GM03348 (cell line): ENCODE results near the gene PNCK.
A peak's percentile ranks its signal among the peaks of the same experiment; 100 is the strongest.
"Not testable (repeated sequence)": the region's sequence is repeated elsewhere in the genome, so short reads cannot be mapped to it uniquely, and the experiment has no call there.

ENCODE experiments used
- DNase-seq: peaks from one replicate; pipeline ENCODE4 v3.0.0; 2012; ENCODE audit warnings: low spot score

Gene PNCK

DNA sequence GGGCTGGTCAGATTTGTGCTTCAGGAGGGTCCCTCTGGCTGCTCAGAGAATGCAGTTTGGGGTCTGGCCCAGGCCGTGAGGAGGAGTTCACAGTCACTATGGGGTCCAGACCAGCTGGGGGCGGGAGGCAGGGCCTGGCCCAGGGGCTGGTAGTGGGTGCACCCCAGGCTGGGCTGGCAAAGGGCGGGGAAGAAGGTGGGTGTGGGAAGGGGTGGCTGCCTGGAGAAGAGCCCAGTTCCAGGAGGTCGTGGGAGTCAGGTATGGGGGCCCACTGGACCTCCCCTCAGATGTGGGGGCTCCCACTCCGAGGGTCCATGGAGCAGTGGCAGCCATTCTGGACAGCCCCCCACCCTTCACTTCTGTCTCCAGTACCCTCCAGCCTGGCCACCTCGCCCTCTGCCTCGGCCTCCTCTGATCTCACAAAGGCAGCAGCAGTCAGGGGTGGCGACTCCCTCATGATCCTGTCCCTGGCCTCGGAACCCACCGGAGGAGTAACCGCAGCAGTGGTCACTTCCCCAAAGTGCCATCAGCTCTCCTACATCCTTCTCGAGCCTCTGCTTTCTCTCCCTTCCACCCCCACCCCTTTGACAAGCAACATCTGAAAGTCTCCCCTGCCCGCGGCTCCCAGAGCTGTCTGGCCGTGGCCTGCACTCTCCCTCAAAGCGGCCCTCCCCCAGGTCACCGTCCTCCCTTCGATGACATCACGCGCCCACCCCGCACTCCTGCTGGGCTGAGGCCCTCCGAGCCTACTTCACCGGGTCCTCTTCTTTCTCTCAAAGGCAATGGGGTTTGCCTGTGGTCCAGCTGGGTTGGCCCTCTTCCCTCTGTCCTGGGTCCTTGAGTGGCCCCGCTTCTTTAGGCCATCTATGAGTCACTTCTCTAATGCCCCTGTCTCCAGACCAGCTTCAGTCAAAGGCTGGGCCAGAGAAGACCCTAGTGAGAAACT is 12.4 kb upstream of the PNCK start:
- no peak for DNase-seq

DNA sequence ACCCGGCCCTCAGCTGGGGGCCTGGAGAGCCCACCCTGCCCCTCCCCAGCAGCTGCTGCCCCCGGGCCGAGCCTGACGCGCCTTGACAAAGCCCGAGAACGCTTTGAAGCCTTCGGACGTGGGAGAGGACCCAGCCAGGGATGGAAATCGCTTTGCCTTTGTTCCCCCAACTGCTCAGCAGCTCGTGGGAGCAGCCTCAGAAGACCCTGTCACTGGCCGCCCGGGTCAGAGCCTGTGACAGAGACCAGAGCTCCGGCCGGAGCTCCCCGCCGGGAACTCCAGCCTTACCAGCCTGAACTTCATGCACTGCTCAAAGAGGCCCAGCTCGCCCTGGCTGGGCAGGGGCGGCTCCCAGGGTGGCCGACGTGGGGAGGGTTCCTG is 11.5 kb upstream of the PNCK start:
- DNase-seq: no peak

DNA sequence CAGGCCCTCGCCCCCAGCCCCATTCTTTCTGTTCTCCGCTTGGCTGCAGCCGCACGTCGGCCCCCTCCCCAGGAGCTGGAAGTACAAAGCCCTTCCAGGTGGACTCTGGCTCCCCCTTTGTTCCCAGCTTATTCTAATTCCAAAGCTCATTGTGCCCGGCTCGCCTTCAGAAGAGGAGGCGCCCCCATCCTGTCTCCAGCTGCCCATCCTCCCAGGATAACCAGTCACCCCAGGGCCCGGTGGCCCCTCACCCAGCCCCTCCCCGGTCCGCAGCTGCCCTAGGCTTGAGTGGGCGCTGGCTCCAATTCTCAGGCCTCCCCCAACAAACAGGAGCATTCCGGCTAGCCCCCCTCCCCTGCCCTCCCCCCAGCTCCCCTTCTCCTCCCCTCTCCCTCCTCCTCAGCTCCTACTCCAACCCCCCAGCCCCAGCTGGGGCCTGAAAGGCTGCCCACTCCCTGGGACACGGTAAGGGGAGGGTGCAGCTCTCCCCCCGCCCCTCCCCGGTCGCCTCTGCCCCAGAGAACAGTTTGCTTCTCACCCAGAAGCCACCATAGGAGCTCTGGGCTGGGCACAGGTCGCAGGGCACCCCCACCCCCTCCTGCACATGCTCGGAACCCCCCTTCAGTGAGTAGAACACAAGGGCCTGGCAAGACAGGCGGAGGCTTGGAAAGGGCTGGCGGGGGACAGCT is 11.0 kb upstream of the PNCK start:
- DNase-seq: no peak

DNA sequence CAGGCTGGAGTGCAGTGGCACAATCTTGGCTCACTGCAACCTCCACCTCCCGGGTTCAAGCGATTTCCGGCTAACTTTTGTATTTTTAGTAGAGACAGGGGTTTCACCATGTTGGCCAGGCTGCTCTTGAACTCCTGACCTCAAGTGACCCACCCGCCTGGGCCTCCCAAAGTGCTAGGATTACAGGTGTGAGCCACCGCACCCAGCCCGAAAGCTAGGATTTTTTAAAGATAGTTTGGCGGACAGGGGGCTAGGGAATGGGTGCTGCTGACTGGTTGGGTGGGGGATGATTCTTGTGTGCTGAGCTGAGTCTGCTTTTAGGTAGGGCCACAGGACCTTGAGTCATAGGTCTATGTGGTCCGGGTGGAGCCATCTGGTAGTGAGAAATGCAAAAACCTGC is 9.9 kb upstream of the PNCK start:
- DNase-seq: not testable (repeated sequence)

DNA sequence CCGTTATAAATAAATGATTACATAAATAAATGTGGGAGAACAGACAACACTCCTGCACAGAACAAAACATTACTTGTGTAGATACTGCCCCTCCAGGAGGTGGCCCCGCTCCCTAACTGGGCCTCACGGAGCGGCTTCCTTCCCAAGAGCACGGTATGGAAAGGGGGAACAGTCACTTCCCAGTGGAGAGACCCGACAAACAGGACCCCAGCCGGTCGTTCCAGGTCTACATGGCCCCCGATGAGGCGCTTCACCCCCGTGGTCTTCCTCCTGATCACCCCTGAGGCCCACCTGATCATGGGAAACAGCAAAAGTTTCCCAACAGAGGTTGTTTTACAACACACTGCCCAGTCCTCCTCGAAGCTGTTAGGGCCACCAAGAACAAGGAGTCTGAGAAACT is 7.6 kb upstream of the PNCK start:
- no peak for DNase-seq

DNA sequence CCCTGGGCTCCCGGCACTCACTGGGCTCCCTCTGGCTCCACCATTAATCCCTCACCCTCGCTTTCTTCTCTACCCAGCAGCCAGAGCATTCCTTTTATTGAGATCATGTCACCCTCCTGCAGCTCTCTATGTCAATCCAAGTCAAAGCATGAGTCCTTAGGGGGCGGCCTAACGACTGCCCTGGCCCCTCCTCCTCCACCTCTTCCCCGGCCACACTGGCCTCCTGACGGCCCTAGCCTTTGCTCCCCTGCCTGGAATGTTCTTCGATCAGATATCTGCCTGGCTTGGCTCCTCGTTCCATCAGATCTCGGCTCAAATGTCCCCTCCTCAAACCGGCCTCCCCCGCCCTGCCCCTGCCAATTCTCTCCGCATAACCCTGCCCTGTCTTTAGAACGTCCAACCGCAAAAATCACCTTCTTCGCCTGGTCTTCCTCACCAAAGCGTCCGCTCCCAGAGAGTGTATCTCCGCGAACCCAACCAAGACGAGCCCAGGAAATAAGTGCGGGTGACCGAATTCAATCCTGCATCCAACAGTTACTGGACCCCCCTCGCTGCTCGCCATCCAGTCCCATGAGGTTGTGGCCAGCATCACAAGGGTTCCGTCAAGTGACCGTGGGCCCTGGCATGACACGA is 722 bp upstream of the PNCK start:
- DNase-seq: no peak

DNA sequence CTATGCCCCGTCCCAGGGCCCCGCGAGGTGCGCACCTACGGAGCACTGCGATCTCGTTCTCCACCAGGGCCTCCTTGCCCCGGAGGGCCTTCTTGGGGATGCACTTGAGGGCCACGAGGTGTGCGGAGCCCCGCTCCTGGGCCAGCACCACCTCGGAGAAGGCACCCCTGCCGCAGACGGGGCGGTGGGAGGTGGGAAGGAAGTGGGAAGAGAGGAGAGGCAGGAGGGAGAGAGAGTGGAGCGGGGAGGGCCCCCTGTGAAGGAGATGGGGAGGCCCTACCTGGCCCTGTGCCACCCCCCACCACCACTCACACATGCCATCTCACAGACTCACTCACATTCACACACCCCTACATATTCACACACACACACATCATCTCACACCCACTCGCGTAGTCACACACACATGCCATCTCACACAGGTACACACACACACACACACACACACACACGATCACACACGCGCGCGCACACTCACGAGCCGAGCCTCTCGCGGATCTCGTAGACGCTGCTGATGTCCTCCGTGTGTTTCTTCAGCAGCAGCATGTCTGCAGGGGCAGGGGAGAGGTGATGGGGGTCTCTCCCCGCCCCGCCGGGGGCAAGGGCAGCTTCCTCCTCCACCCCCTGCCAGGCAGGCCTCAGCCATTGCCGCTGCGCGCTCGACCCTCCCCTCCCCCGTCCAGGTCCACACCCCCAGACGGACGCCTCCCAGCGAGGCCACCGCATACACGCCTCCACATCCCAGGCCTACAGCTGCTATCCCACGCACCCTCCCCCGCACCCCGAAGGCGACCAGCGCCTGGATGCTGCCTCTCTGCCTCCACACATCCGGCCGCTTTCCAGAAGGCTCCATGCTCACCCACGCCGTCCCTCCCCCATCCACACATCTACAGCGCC is 834 bp downstream of the PNCK start:
- no peak for DNase-seq

DNA sequence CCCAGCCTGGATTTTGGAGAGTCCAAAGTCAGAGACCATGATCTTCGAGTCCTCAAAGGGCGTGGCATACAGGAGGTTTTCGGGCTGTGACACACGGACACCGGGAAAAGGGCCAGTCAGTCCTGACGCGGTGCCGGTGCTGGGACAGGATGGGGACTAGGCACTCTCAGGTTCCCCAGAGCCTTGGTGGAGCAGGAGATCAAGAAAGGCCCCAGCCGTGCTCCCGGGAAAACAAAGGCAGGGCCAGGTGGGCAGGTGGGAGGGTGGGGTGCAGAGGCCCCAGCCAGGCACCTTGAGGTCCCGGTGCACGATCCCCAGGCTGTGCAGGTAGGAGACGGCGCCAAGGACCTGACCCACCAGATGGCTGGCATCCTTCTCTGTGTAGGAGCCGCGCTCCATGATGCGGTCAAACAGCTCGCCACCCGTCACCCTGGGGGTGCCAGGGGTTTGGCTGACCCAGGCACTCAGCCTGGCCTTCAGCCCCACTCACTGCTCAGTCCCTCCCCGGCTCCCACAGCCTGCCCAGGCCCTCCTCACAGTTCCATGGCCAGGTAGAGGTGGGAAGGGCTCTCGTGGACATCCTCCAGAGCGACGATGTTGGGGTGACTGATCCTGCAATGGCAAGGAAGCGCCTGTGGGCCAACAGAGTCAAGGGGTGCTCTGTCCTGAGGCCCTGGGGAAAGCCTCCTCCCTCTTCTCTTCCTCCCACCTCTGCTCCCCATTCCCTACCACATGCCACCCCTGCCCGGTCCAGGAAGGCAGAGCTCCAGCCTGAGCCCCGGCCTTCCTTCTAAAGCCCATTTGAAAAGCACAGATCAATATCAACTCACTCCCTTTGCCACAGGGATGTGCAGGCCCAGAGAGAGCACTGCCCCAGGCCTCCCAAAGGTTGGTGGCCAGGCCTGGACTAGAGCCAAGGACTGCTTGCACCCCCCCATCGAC is 1.8 kb downstream of the PNCK start:
- no peak for DNase-seq

DNA sequence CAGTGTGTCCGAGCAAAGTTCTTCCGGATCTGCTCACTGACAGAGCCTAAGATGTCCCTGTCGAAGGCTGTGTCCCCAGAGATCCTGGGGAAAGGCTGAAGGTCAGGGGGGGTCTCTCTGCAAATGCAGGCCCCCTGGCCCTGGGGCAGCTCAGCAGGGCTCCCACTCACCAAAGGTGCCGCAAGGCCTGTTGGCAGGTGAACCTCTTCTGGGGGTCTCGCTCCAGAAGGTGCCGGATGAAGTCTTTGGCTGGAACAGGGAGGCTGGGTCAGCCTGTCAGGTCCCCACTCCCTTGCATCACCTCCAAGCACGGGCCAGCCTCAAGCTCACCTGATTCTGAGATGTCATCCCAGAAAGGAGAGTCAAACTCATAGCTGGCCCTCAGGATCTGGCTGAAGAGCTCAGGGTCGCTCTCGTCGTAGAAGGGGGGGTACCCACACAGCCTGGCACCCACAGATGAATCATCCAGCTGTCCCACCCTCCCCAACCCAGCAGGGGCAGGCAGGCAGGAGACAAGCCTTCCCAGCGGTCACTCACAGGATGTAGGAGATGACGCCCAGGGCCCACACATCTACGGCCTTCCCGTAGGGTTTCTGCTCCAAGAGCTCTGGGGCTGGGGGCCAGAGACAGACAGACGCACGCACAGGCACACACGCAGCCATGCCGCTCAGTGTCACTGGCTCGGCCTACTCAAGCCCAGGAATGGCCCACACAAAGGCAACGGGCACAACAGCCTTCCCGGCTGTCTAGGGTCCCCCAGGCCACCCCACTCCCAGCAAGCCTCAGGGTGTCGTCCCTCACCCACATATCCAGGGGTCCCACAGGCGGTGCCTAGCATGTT is 2.6 kb downstream of the PNCK start:
- no peak for DNase-seq

DNA sequence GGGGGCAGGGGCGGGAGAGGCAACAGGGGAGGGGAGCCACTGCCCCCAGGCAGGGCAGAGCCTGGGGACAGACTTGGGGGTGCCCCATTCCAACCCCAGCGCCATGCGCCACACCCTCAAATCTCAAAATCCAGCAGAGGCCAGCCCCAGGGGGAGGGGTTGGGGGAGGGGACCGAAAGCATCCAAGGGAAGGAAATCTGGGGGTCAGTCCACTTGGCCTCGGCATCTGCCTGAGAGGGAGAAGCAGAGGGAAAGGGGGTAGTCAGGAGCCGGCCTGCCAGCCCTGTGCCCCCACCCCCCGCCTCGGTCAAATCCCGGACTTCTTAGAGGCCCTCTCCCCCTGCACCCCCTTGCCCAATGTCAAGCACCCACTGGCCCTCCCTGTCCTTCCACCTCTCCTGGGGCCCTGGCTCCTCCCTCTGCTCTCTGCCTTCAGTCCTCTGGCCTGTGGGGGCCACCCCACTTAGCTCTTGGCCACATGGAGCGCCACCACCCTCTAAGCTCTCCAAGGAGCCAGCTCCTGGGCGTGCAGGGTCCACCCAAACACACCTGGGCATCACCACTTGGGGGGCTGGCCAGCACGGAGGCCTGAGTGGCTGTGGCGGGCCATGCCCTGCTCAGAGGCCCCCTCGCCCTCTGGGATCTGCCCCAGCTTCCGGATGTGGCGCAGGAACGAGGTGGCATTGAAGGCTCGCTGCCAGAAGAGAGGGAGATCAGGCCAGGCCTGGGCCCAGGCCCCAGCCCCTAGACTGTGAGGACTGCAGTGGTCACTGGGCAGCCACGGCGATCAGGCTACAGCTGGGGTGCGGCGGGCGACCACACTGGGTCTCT is 3.5 kb downstream of the PNCK start:
- no peak for DNase-seq

DNA sequence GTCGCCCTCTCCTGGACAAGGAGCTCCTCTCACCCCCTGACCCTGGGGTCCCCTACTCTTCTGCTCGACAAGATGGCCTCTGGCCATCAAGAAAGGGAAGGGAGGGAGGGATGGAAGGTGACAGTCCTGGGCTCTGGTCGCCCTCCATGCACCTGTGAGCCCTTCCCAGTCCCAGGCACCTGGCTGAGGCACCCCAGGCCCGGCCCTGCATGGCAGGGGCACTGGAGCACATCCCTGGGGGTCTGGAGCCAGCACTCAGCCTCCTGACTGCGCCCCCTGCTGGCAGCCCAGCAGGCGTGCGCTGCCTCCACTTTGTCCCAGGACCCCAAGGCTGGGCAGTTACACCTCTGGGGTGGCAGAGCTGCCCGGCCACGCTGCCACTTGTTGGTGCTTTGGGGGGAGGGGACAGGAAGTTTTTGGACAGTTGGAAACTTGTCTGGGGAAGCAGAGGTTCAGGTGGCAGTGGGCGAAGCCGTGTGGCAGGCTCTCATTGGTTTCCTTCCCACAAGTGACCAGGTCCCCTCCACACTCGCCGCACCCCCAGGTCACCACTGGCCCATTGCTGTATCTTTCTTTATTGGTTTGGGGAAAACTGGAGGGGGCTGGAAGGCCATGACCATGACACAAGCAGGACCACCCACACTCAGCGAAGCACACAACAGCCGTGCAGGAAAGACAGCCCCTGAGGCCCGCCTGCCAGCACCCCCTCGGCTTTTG is 4.3 kb downstream of the PNCK start:
- DNase-seq: peak; percentile 66

DNA sequence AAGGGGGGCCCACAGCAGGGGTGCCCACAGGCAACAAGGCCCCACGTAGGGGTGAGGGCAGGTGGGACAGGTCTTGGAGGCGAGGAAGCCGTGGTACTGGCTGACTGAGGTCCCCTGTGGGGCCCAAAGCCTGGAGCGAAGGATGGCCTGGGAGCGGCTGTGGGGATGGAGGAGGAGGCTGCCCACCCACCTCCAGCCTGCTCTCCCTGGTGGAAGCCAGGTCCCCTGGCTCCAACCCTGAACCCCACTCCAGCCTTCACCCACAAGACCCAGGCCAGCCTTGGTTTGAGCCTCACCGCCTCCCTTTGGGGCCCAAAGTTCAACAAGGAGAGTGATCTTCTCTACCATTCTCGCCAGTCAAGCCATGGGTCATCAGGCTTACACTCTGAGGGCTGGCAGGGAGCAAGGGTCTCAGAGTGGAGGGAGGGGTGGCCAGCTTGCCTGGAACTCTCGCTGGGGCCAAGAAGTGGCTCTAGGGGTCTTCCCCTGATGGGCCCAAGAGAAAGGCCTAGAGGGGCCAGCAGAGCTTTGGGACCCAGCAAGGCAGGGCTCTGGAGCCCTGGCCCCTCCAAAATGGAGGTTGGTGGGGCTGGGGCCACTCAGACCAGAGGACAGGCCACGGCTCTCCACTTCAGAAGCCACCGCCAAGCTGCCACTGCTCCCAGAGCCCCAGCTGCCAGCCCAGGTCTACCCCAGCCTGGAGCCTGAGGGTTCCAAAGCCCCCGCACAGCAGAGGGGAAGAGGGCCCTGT is 5.0 kb downstream of the PNCK start:
- no peak for DNase-seq

DNA sequence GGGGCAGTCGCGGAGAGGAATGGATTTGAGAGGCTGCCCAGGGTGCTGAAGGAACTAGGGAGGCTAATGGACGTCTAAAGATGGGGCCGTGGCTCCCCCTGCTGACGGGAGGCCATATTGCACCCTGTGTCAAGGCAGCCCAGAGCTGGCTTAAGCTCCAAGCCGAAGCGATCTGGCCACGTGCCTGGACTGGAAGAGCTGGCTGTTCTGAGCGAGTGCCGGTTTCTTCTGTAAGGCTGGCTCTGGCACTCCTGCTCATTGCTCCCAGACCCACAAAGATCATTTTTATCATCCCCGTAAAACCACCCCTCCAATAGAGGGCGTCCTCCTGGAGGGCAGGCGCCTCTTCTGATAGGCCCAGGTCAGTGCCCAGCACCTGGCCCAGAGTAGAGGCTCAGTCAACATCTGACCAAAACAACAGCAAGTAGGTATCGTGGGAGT is 5.6 kb downstream of the PNCK start:
- peak; percentile 82 for DNase-seq

DNA sequence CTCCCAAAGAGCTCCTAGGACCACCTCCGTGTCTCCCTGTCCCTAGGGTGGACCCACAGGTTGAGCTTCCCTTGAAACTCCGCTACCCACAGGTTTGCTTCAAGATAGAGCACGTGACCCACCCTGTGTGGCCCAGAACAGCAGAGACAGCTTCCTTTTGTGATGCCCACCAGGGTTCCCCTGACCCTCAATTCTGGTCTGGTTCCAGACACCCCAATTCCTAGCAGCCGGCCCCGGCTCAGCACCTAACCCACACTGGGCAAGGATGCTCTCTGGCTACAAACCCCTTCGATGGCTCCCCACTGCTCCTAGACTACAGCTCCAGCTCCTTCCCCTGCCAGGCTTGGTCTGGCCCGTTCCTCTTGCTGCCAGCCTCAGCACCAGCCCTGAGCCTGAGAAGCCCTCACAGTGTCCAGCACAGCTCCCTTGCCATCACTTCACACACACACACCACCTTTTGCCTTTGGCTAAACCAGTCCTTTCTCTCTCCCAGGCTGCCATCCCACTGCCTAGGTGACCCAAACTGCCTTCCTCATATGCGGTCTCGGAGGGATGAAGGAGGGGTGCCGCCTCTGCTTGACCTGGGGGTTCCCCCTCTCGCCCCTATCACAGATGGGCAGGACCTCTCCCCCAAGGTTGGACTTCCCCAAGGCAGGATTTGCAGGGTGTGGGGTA is 6.2 kb downstream of the PNCK start:
- no peak for DNase-seq

DNA sequence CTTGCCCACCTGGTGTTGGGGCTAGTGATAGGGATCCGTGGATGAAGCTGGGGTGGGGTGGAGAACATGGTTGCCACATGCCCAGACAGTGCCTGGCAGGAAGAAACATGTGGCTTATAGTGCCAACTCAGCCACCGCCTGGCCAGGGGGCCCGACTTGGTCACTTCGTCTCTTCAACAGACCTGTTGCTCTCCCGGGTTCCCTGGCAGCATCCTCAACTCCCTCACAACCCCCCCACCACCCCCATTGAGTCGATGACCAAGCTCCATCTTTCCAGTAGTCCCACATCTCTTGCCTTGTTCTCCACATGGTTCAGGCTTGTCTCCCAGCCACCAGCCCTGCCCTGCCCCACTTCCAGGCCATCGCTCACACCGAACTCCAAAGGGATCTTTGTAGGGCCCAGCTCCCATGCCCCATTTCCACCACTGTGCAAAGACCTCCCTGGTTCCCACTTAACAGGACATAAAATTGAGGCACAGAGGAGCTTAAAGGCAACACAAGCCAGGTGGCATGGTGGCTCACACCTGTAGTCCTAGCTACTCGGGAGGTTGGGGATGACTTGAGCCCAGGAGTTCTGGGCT is 7.8 kb downstream of the PNCK start:
- no peak for DNase-seq

DNA sequence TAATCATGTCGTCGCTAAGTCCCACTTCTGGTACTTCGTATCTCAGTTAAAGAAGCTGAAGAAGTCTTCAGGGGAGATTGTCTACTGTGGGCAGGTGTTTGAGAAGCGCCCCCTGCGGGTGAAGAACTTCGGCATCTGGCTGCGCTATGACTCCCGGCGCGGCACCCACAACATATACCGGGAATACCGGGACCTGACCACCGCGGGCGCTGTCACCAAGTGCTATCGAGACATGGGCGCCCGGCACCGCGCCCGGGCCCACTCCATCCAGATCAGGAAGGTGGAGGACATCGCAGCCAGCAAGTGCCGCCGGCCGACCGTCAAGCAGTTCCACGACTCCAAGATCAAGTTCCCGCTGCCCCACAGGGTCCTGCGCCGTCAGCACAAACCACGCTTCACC is 11.3 kb downstream of the PNCK start:
- no peak for DNase-seq

DNA sequence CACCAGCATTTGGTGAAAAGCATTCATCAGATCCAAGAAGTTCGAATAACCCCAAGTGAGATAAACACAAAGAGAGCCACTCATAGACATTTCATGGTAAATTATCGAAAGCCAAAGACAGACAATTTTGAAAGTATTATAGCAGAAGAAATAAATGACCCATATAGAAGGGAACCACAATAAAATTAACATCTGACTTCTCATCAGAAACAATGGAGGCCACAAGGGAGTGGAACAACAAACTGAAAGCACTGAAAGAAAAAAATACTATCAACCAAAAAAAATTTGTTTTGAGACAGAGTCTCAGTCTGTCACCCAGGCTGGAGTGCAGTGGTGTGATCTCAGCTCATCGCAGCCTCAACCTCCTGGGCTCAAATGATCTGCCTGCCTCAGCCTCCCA is 14.3 kb downstream of the PNCK start:
- DNase-seq: no peak
